ENCODE results near the gene NDUFAF8.

Gene NDUFAF8

DNA sequence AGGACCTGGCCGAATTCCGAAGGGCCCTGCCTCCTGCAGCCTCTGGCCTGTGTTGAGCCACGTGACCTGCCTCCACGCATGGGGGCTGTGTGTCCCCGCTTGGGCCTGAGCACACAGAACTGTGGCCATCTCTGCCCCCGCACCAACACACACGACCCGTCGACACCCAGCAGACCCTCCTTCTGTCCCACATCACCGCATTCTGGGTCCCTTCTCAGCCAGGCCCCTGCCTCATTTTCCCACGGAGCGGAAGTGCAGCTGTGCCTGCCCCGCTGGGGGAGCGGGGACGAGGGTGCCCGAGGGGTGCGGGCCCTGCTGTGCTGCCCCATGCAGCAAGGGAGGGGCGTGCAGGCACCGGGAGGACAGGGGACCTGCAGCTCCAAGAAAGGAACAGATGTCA lies 18.4 kb downstream of the NDUFAF8 start:
- Histone ChIP-seq H3K27ac (ENCODE audit: extremely low read depth, low read depth, low read length) (no peak overlapping the region), H3K4me1 (ENCODE audit: control insufficient read depth, insufficient read depth, low read length) (peaks cover 4% of the 10 kb centered on the region; the same call in 1 of the 2 replicates), H3K4me3 (ENCODE audit: low read depth, low read length) (no peak overlapping the region), H3K9me3 (ENCODE audit: control insufficient read depth, insufficient read depth, low read depth, low read length) (no peaks in the 10 kb centered on the region), H3K36me3 (ENCODE audit: control insufficient read depth in 2 of 2, insufficient read depth in 1 of 2, low read length in 2 of 2) (peaks cover 0 to 63% of the 10 kb centered on the region in 2 experiments; a peak in 2 of 3 replicates)
- CTCF ChIA-PET, result interaction anchor here (0.6 to 1.9 kb wide), 4 partner anchors 14 to 344 kb away, joined by 3 to 6 read pairs (median 4); no protein-coding TSS in a partner anchor
- POLR2A ChIA-PET, result no interaction called here
- TF ChIP-seq BCL11B (tag by site-specific recombination; IDR thresholded peaks at IDR 0.05; ENCODE audit: low read depth) (no peak), SP3 (tag by site-specific recombination; IDR thresholded peaks at IDR 0.05) (no peak), ZNF629 (tag by site-specific recombination; IDR thresholded peaks at IDR 0.05) (no peak), PRDM1 (tag by site-specific recombination; IDR thresholded peaks at IDR 0.05) (no peak), ZNF791 (tag by site-specific recombination; IDR thresholded peaks at IDR 0.05) (no peak)

DNA sequence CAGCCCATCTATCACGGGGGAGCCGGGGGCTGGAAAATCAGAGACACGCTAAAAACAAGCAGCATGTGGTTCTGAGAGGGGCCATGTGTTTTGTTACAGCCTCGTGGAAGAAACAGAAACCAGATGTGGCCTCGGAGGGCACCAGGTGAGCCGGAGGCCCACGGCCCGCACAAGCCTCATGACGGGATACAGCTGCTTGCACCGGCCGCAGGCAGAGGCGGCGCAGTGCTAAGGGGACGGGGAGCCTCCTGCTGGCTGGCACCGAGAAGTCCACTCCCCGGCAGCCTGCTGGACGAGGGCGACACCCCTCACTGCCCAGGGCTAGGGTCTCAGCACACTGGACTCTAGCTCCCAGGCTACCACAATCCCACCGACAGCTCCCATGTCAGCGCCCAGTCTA lies 19.2 kb downstream of the NDUFAF8 start:
- Histone ChIP-seq H3K36me3 (ENCODE audit: control insufficient read depth in 2 of 2, insufficient read depth in 1 of 2, low read length in 2 of 2) (peaks cover 0 to 65% of the 10 kb centered on the region in 2 experiments; a peak in 2 of 3 replicates), H3K27ac (ENCODE audit: extremely low read depth, low read depth, low read length) (no peak overlapping the region), H3K9me3 (ENCODE audit: control insufficient read depth, insufficient read depth, low read depth, low read length) (no peaks in the 10 kb centered on the region), H3K4me3 (ENCODE audit: low read depth, low read length) (no peak overlapping the region), H3K4me1 (ENCODE audit: control insufficient read depth, insufficient read depth, low read length) (peaks cover 4% of the 10 kb centered on the region; the same call in 1 of the 2 replicates)
- no peak for TF ChIP-seq HOXA7 (CRISPR knock-in tag; IDR thresholded peaks at IDR 0.05; ENCODE audit: borderline replicate concordance)
- ChIA-PET CTCF (interaction anchor here (1.4 kb wide), 1 partner anchor 226 kb away, joined by 3 read pairs; no protein-coding TSS in a partner anchor), POLR2A (no interaction called here)

DNA sequence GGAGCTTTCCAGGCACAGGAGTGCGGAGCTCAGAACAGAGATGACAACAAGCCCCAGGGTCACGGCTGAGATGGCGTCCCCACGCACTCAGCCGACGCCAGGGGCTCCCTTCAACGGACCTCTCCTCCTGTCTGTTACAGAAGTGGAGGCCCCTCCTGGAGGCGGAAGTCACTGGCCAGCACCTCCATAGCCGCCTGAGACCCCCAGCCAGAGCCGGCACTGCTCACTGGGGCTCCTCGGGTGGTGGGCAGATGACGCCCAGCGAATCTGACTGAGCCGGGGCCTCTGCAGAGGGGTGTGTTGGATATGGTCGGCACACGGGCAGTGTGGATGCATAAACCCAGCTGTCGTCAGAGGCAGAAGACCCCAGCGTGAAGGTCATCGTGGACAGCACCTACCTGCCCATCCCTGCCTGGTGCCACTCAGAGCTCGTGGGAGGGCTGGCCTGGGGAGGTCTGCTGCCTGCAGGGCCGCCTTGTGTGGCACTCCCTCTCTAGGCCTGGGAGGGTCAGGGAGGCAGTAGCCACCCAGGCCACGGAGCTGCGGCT lies 20.0 kb downstream of the NDUFAF8 start:
- TF ChIP-seq ZNF114 (tag by site-specific recombination; IDR thresholded peaks at IDR 0.05) (no peak), ZNF510 (tag by site-specific recombination; IDR thresholded peaks at IDR 0.05; ENCODE audit: insufficient replicate concordance) (no peak), ZBTB8A (tag by site-specific recombination; IDR thresholded peaks at IDR 0.05) (no peak), ZNF48 (tag by site-specific recombination; IDR thresholded peaks at IDR 0.05) (no peak), ZBTB17 (tag by site-specific recombination; IDR thresholded peaks at IDR 0.05) (no peak), ZNF585B (tag by site-specific recombination; IDR thresholded peaks at IDR 0.05) (no peak), ZNF423 (tag by site-specific recombination; IDR thresholded peaks at IDR 0.05) (no peak), BCL11B (tag by site-specific recombination; IDR thresholded peaks at IDR 0.05; ENCODE audit: low read depth) (no peak), ZNF571 (tag by site-specific recombination; IDR thresholded peaks at IDR 0.05) (no peak)
- TF ChIP-seq, protein P1, sequence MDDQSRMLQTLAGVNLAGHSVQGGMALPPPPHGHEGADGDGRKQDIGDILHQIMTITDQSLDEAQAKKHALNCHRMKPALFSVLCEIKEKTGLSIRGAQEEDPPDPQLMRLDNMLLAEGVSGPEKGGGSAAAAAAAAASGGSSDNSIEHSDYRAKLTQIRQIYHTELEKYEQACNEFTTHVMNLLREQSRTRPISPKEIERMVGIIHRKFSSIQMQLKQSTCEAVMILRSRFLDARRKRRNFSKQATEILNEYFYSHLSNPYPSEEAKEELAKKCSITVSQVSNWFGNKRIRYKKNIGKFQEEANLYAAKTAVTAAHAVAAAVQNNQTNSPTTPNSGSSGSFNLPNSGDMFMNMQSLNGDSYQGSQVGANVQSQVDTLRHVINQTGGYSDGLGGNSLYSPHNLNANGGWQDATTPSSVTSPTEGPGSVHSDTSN (CRISPR knock-in tag; IDR thresholded peaks at IDR 0.05), result no peak
- TF ChIP-seq, protein P2, sequence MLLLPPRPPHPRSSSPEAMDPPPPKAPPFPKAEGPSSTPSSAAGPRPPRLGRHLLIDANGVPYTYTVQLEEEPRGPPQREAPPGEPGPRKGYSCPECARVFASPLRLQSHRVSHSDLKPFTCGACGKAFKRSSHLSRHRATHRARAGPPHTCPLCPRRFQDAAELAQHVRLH (tag by site-specific recombination; IDR thresholded peaks at IDR 0.05), result no peak
- TF ChIP-seq, protein P3, sequence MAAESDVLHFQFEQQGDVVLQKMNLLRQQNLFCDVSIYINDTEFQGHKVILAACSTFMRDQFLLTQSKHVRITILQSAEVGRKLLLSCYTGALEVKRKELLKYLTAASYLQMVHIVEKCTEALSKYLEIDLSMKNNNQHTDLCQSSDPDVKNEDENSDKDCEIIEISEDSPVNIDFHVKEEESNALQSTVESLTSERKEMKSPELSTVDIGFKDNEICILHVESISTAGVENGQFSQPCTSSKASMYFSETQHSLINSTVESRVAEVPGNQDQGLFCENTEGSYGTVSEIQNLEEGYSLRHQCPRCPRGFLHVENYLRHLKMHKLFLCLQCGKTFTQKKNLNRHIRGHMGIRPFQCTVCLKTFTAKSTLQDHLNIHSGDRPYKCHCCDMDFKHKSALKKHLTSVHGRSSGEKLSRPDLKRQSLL (tag by site-specific recombination; IDR thresholded peaks at IDR 0.05), result no peak
- TF ChIP-seq, protein P4, sequence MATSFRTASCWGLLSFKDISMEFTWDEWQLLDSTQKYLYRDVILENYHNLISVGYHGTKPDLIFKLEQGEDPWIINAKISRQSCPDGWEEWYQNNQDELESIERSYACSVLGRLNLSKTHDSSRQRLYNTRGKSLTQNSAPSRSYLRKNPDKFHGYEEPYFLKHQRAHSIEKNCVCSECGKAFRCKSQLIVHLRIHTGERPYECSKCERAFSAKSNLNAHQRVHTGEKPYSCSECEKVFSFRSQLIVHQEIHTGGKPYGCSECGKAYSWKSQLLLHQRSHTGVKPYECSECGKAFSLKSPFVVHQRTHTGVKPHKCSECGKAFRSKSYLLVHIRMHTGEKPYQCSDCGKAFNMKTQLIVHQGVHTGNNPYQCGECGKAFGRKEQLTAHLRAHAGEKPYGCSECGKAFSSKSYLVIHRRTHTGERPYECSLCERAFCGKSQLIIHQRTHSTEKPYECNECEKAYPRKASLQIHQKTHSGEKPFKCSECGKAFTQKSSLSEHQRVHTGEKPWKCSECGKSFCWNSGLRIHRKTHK (tag by site-specific recombination; IDR thresholded peaks at IDR 0.05), result no peak
- TF ChIP-seq, protein P5, sequence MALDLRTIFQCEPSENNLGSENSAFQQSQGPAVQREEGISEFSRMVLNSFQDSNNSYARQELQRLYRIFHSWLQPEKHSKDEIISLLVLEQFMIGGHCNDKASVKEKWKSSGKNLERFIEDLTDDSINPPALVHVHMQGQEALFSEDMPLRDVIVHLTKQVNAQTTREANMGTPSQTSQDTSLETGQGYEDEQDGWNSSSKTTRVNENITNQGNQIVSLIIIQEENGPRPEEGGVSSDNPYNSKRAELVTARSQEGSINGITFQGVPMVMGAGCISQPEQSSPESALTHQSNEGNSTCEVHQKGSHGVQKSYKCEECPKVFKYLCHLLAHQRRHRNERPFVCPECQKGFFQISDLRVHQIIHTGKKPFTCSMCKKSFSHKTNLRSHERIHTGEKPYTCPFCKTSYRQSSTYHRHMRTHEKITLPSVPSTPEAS (tag by site-specific recombination; IDR thresholded peaks at IDR 0.05), result no peak
- H3K9me3 ChIP-seq (ENCODE audit: control insufficient read depth, insufficient read depth, low read depth, low read length), result no peaks in the 10 kb centered on the region
- no peak overlapping the region for H3K27ac ChIP-seq (ENCODE audit: extremely low read depth, low read depth, low read length)
- no peak overlapping the region for H3K4me3 ChIP-seq (ENCODE audit: low read depth, low read length)
- ChIA-PET CTCF (no interaction called here), POLR2A (interaction anchor here (0.9 kb wide), 1 partner anchor 8 kb away, joined by 4 read pairs; no protein-coding TSS in a partner anchor)
- peaks cover 4% of the 10 kb centered on the region; the same call in 1 of the 2 replicates for H3K4me1 ChIP-seq (ENCODE audit: control insufficient read depth, insufficient read depth, low read length)
- H3K36me3 ChIP-seq (ENCODE audit: control insufficient read depth in 2 of 2, insufficient read depth in 1 of 2, low read length in 2 of 2), result peaks cover 0 to 70% of the 10 kb centered on the region in 2 experiments; a peak in 1 of 3 replicates

All from HEK293 (cell line).